GM18505 (cell line): Measurements from ENCODE around the gene PDE6D.

Experiments
- ATAC-seq: cut with Tn5 transposase; IDR thresholded peaks from one replicate; pipeline ENCODE4 v1.9.1; 2021; ENCODE audit not compliant: unreplicated experiment
- POLR2A ChIP-seq: IDR thresholded peaks from 4 replicates; pipeline ENCODE4 v1.6.1; 2011; ENCODE audit warnings: borderline replicate concordance; ENCODE audit not compliant: insufficient read depth, insufficient read length; ENCODE audit errors: extremely low read depth

The PDE6D gene

DNA sequence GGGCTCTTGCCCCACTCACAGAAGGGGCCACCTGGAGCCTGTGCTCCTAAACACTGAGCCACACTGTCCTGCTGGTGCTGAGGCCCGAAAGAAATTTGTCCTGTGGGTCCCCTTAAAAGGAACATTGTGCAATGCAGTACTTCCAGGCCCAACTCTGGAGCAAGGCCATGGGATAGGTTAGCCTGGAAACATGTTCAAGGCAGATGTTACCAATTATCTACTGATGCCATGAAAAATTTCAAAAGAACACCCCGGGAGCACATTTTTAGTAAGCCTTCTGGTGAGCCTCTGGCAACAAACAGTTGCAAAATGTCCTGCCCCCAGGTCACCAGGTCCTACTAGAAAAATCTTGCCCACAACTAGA, 85.1 kb downstream of the PDE6D start:
- ATAC-seq, result no peak
- TF ChIP-seq POLR2A, result no peak

DNA sequence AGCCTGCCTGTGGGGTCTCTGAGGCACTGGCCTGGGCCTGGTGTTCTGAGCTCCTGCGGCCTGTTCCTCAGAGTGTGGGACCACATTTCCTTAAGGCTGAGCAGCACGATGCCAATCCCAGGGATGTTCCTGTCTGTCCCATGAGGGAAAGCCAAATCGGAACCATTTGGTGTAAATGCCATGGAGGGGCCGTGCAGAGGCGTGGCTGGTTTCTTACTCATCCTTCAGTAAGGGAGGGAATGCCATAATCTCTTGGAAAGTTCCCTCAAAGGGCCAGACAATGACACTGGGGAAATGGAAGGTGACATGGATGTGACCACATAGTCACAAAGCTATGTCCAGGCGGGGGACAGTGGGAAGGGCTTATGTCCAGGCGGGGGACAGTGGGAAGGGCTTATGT, 87.1 kb downstream of the PDE6D start:
- TF ChIP-seq POLR2A, result no peak
- ATAC-seq, result no peak

DNA sequence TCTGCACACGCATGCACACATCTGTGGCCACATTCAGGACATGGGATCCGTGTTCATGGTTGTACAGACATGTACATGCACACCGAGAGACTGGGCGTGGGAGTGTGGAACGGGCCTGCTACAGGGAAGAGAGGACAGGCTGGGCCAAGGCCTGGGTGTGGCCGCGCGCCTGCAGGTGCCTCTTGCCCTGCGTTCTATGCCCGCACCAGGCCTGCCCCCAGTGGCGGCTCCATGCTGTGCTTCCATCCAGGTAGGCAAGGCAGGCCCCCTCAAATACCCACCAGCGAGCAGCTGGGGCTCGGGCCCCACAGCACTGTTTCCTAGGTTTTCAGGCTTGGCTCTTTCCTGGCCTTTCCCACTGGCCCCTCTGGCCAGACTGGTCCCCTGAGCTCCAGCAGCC, 88.2 kb downstream of the PDE6D start:
- ATAC-seq, result no peak
- no peak for TF ChIP-seq POLR2A

DNA sequence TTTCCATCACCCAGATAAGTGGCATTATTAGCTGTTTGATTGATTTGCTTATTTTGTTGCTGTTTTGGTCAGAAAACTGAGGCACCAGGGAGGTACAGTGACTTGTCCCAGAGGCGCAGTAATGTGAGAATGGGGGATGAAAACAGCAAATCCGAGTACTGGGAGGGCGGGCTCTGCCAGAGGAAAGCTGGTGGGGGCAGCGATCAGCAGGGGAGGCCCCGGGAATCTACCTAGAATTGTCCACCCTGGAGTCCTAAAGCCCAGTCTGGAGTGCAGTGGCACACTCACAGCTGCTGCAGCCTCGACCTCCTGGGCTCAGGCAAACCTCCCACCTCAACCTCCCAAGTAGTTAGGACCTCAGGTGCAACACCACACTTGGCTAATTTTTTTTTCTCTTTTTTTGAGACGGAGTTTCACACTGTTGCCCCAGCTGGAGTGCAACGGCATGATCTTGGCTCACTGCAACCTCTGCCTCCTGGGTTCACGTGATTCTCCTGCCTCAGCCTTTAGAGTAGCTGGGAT, 89.8 kb downstream of the PDE6D start:
- TF ChIP-seq POLR2A, result no peak

DNA sequence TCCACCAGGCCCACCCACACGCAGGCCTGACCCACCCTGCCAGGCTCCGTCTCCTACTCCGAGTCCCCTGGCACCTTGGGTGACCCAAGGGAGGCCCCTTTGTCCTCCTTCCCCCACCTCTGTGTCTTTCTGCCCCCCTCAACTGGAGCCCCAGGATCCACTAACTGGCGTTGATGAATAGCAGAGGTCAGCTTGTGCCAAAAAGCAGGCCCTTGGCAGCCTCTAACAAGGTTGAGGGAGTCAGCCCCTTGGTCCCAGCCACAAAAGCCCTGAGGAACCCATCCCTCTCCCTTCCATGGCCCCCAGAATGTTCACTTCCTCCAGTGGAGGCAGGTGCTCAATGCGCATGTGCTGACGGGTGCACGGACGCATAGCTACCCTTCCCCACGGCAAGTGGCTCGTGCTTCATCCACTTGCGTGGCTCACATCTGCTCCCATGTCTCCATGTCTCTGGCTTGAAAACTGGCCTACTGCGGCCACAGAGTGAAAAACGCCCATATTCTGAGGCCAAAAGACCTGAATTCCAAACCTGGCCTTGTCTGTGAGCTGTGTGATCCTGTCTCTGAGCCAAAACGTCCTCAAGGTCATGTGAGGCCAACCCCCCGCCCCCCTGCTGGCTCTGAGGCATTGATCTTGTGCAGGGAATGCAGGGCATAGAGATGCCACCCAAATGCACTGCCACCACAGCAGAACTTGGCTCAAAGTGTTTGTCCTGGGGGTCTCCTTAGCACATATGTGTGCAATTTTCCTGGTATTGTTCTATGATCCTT, 91.8 kb downstream of the PDE6D start:
- TF ChIP-seq POLR2A, result no peak
- no peak for ATAC-seq

More for the DNA sequence above, 89.8 kb downstream of the PDE6D start:
- no peak for ATAC-seq

DNA sequence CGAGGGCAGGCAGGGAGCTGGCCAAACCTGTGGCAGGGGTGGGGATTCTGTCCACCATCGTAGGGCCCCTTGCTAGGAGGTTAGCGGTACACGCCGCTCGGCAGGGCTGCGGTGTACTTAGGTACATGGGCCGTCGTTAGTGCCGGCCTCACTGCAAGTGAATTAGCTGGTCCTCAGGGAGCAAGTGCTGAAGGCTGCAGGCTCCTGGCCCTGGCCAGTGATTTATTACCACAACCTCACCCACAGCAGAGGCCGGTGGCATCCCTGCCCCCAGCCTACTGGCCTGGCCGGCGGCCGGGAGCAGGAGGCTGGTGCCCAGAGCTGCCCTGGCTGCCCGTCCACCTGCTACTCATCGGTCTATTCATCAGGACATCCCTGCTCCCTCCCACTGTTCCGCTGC, 92.4 kb downstream of the PDE6D start:
- TF ChIP-seq POLR2A, result no peak
- ATAC-seq, result no peak

DNA sequence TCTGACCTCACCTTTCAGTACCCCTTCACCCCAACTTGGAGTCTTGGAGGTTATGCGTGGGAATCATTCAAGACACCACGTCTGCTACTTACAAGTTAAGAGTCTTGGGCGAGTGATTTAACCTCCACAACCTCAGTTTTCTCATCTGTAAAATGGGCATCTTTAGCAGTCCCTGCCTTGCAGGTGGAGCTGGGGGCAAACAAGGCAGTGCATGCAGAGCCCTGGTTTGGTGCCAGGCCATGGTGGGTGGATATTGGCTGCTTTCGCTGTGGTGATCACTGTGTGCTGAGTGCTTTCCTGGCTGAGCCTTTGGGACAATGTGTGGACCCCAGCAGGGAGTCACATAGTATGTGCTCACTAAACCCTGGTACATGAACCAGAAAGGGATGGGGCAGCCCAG, 93.1 kb downstream of the PDE6D start:
- no peak for TF ChIP-seq POLR2A
- no peak for ATAC-seq

DNA sequence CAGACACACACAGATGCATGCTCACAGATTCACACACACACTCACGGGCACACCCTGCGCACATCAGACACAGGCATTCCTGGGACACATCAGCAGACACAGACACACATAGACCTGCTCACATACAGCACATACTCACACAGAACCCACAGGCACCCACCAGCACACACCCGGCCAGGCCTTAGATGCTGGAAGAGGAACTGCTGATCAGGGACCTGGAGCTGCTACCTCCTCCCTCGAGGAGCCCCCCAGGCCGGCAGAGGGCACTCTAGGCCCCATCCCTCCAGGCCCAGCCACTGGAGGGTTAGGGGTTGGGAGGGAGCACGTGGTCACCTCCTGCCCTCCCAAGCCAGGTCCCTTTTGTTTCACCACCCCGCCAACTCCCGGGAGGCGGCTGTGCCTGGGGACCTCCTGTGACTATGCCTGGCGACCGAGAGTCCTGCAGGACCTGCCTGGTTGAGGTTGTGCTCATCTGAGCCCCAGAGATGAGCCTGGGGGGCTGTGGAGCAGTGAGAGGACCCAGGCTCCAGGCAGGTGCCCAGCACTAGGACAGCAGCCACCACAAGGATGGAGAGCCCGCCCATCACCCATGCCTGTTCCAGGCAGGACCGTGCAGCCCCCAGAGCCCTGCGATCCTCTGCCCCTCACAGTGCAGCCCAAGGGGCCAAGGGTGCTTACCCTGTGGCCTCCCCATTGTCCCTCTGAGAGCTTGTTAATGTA, 93.8 kb downstream of the PDE6D start:
- TF ChIP-seq POLR2A, result peak; percentile 31
- ATAC-seq, result peak; percentile 79

DNA sequence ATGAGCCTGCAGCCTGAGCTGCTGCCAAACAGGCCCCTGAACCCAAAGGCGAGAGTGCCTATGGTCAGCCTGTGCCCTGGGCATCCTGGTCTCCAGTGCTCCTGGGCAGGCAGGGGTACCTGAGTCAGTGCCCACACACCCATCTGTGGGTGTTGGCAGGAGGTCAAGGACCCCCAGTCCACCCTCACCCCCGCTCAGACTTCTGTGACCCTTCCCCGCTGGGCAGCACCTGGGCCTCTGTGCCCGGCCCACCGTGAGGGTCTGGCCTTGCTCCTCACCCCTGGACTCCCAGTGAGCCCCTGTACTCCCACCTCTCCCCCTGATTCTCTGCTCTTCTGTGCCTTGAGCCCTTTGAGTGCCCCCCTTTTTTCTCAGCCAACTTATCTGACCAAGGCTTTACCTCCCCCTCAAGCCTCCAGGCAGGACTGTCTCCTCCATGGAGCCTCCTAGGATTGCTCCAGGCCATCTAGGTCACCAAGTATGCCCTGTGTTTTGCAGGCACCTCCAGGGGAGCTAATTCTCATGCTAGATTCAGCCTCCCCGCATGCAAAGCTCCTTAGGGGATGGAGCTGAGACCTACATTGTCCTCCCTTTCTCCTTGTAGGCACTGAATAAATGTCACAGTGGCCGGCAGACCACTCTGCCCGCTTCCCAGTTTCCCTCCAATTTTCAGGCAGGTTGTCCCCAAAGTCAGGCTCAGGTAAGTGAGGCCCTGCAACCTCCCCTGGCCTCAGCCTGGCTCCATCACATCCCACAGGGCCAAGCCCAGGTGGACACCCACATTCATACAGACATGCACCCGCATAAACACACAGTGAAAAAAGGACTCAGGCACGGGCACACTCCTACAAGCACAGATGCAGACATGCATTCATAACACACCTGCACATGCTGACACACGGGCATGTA, 94.6 kb downstream of the PDE6D start:
- TF ChIP-seq POLR2A, result no peak
- no peak for ATAC-seq

DNA sequence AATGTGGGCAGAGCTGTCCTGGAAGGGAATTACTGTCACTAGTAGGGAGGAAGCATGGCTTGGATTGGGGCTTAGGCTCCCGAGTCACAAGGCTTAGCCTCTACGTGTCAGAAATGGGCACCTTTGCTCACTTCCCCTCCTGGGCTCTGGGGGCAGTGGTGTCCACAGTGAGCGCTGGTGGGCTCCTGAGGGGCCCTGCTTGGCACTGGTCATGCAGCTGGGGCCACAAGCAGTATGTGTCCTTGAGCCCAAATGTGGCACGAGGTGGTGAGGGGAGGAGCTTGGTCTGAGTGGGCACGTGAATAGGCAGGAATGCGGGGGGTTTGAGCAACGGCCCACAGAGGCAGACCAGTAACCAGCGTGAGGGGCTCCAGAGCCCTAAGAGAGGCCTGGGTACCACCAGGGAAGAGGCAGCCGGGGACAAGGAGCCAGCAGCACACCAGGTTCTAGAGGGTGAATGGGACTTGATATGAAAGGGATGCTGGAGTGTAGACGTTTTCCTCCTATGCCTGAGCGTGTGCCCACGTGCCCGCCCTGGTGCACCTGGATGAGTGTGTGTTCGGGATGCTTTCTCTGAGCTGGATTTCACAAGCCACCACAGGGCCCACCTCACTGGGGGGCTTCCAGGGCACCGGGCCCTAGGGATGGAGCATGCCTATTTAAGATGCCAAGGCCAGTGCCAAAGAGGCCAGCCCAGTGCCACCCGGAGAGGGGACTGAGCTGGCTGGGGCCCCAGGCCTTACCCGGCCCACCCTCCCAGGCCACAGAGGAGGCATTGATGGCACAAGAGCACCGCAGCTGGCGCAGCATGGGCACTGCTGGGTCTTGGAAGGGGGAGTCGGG, 95.5 kb downstream of the PDE6D start:
- no peak for TF ChIP-seq POLR2A
- ATAC-seq, result no peak

DNA sequence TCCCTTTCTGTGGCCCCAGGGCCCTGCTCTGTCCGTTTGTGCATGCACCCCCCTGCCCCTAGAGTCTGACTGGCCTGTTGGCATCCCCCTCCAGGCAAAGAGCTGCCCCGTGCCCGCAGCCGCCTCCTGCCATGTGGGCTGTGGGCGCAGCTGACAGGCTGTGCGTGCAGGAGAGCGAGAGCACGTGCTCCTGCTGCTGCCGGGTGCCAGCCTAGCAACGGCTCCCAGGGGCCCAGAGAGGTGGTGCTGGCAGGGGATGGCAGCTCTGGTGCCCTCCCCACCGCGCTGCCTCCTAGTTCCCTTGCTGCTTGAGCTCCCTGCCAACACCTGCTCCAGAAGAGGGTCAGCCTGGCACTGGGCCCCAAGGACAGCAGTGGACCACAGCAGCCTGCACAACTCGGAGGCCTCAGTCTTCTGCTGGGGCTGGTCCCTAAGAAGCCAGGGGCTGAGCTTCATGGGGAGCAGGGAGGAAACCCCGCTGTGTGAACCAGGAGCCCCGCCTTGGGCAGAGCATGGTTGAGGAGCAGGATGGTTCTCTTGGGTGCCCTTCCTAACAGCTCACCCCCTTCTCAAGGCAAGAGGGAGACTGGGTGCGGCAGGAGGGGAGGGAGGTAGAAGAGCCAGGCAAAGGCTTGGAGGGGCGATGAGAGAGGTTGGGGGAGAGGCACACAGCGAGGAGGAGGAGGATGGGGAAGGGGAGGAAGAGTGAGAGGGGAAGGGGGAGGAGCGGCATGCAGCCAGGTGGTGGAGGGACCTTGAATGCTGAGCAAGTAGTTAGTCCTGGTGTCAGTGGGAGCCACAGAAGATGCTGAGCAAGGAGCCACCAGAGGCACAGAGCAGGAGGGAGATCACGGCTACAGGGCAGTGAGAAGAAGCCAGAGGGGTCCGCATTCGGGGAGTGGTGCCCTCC, 96.5 kb downstream of the PDE6D start:
- no peak for ATAC-seq

More for the DNA sequence above, 96.5 kb downstream of the PDE6D start:
- TF ChIP-seq POLR2A, result no peak
